ENCODE data around the gene SAMD1. TPM values are rescaled to one million over a fixed set of nuclear protein-coding genes. Genes with fewer than 3 reads are reported as not detected.

Gene SAMD1
- total RNA-seq, 1 experiment from 2014 or later = 47.1 TPM

DNA sequence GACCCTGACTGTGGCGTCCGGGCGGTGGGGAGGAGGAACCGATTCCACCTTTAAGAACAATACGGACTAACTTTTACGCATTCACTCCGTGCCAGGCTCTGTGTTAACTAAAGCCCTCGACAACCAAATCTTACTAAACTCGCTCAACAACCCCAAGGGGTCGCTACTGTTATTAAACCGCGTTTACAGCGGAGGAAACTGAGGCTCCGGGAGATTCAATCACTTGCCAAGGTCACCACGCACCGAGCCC lies 1.2 kb downstream of the SAMD1 start:
- ChIA-PET POLR2A (no interaction called here), CTCF (no interaction called here)
- peaks cover 14% of the 10 kb centered on the region for H3K4me1 Mint-ChIP-seq (ENCODE audit: low read depth, unreplicated experiment)
- H3K4me3 Mint-ChIP-seq (ENCODE audit: unreplicated experiment) = peak overlapping the region; percentile 76
- H3K27me3 ChIP-seq (replicated peaks; ENCODE audit: control insufficient read depth, insufficient read depth, low read length) = no peaks in the 10 kb centered on the region
- peaks cover 7% of the 10 kb centered on the region; the same call in 1 of the 2 replicates for H3K9me3 ChIP-seq
- no peaks in the 10 kb centered on the region for H3K27me3 Mint-ChIP-seq (ENCODE audit: insufficient read depth, unreplicated experiment)
- no peaks in the 10 kb centered on the region for H3K4me1 ChIP-seq
- H3K36me3 Mint-ChIP-seq (ENCODE audit: insufficient read depth, unreplicated experiment) = peaks cover 30% of the 10 kb centered on the region
- H3K9me3 Mint-ChIP-seq (ENCODE audit: unreplicated experiment) = no peaks in the 10 kb centered on the region
- H3K27ac Mint-ChIP-seq (ENCODE audit: unreplicated experiment) = peak overlapping the region; percentile 29
- TF ChIP-seq, protein P1, sequence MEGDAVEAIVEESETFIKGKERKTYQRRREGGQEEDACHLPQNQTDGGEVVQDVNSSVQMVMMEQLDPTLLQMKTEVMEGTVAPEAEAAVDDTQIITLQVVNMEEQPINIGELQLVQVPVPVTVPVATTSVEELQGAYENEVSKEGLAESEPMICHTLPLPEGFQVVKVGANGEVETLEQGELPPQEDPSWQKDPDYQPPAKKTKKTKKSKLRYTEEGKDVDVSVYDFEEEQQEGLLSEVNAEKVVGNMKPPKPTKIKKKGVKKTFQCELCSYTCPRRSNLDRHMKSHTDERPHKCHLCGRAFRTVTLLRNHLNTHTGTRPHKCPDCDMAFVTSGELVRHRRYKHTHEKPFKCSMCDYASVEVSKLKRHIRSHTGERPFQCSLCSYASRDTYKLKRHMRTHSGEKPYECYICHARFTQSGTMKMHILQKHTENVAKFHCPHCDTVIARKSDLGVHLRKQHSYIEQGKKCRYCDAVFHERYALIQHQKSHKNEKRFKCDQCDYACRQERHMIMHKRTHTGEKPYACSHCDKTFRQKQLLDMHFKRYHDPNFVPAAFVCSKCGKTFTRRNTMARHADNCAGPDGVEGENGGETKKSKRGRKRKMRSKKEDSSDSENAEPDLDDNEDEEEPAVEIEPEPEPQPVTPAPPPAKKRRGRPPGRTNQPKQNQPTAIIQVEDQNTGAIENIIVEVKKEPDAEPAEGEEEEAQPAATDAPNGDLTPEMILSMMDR (IDR thresholded peaks at IDR 0.05; ENCODE audit: insufficient read depth in 1 of 2, low read depth in 1 of 2, low read length in 1 of 2, severe bottlenecking in 1 of 2, unreplicated experiment in 1 of 2) = peak in 1 of 2 experiments; percentile 14
- peak overlapping the region; percentile 63 for H3K4me3 ChIP-seq (ENCODE audit: low read depth, low read length)
- no peak for DNase-seq
- H3K36me3 ChIP-seq (ENCODE audit: control insufficient read depth, insufficient read depth, low read length) = no peaks in the 10 kb centered on the region
- no TSS peak for BruUV-seq (replicated peaks)
- intact Hi-C loops (cut with micrococcal nuclease; ENCODE audit: unreplicated experiment) = no loop called here

DNA sequence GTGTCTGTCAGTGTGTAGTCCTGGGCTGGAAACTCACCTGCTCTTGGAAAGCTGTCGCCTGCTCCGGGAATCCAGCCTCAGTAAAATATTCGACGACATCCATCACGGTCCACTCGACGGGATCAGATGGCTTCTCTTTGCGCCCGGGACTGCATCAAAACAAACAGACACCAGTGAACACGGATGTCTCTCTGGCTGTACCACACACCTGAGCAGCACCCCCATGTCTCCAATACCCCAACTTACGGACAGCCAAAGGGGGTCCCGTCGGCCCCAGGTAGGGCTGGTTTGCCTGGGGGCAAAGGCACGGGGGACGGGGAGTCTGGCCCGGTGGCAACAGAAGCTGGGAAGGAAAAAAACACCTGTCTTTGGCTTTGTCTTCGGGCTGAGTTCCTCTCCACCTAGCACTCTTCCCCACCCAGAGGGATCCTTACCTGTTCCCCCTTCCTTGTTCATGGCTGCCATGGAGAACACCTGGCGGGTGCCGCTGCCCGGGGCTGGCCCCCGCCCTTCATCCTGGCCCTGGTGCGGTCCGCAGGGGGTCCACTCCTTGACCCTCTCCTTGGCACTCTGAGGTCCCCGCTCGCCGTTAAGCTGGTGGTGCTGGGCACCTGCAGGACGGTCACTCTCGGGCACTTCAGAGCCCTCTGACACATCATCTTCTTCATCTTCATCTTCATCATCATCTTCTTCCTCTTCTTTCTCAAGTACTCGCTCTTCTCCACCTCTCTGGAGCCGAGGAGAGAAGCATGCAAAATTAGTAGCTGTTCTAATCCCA lies 1.7 kb downstream of the SAMD1 start:
- CTCF ChIA-PET = no interaction called here
- Histone ChIP-seq H3K36me3 (ENCODE audit: control insufficient read depth, insufficient read depth, low read length) (no peaks in the 10 kb centered on the region), H3K27me3 (replicated peaks; ENCODE audit: control insufficient read depth, insufficient read depth, low read length) (no peaks in the 10 kb centered on the region), H3K4me1 (no peaks in the 10 kb centered on the region), H3K9me3 (peaks cover 6% of the 10 kb centered on the region; the same call in 1 of the 2 replicates), H3K4me3 (ENCODE audit: low read depth, low read length) (peak overlapping the region; percentile 63)
- no peak for DNase-seq
- TF ChIP-seq, protein P1 (IDR thresholded peaks at IDR 0.05; ENCODE audit: insufficient read depth in 1 of 2, low read depth in 1 of 2, low read length in 1 of 2, severe bottlenecking in 1 of 2, unreplicated experiment in 1 of 2) = no peak
- BruUV-seq (replicated peaks) = TSS peak; percentile 24
- Mint-ChIP-seq H3K9me3 (ENCODE audit: unreplicated experiment) (no peaks in the 10 kb centered on the region), H3K27me3 (ENCODE audit: insufficient read depth, unreplicated experiment) (no peaks in the 10 kb centered on the region), H3K4me3 (ENCODE audit: unreplicated experiment) (peak overlapping the region; percentile 76), H3K27ac (ENCODE audit: unreplicated experiment) (peak overlapping the region; percentile 29), H3K4me1 (ENCODE audit: low read depth, unreplicated experiment) (peaks cover 14% of the 10 kb centered on the region), H3K36me3 (ENCODE audit: insufficient read depth, unreplicated experiment) (peaks cover 28% of the 10 kb centered on the region)
- POLR2A ChIA-PET = no interaction called here
- intact Hi-C loops (cut with micrococcal nuclease; ENCODE audit: unreplicated experiment) = no loop called here

DNA sequence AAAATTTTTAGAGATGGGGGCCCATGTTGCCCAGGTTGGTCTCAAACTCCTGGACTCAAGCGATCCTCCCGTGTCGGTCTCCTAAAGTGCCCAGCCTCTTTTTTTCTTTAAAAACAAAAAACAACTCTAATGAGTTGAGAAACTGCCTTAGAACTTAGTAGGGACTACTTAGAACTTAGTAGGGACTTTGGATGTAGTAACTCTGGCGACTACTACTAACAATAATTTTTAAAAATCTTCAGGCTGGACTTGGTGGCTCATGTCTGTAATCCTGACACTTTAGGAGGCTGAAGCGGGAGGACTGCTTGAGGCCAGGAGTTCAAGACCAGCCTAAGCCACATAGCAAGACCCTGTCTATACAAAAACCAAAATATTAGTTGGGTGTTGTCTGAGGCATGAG lies 4.5 kb downstream of the SAMD1 start:
- intact Hi-C loops (cut with micrococcal nuclease; ENCODE audit: unreplicated experiment) = no loop called here
- Histone ChIP-seq H3K4me1 (peaks cover 6% of the 10 kb centered on the region; the same call in 1 of the 2 replicates), H3K27me3 (replicated peaks; ENCODE audit: control insufficient read depth, insufficient read depth, low read length) (no peaks in the 10 kb centered on the region), H3K9me3 (no peaks in the 10 kb centered on the region), H3K4me3 (ENCODE audit: low read depth, low read length) (no peak overlapping the region), H3K36me3 (ENCODE audit: control insufficient read depth, insufficient read depth, low read length) (no peaks in the 10 kb centered on the region)
- Mint-ChIP-seq H3K27ac (ENCODE audit: unreplicated experiment) (no peak overlapping the region), H3K4me3 (ENCODE audit: unreplicated experiment) (no peak overlapping the region), H3K4me1 (ENCODE audit: low read depth, unreplicated experiment) (peaks cover 6% of the 10 kb centered on the region), H3K9me3 (ENCODE audit: unreplicated experiment) (no peaks in the 10 kb centered on the region), H3K27me3 (ENCODE audit: insufficient read depth, unreplicated experiment) (no peaks in the 10 kb centered on the region), H3K36me3 (ENCODE audit: insufficient read depth, unreplicated experiment) (peaks cover 26% of the 10 kb centered on the region)
- BruUV-seq (replicated peaks) = no TSS peak
- TF ChIP-seq, protein P1 (IDR thresholded peaks at IDR 0.05; ENCODE audit: insufficient read depth in 1 of 2, low read depth in 1 of 2, low read length in 1 of 2, severe bottlenecking in 1 of 2, unreplicated experiment in 1 of 2) = no peak
- DNase-seq = no peak
- CTCF ChIA-PET = no interaction called here
- POLR2A ChIA-PET = no interaction called here
